GM21737 (cell line): Measurements from ENCODE around the gene RAP1GDS1.
A peak's percentile ranks its signal among the peaks of the same experiment; 100 is the strongest.
"Not testable (repeated sequence)": the region's sequence is repeated elsewhere in the genome, so short reads cannot be mapped to it uniquely, and the experiment has no call there.

ENCODE experiments used
- ATAC-seq: cut with Tn5 transposase; IDR thresholded peaks from one replicate; pipeline ENCODE4 v1.9.1; 2021; ENCODE audit warnings: mild to moderate bottlenecking, moderate library complexity; ENCODE audit not compliant: unreplicated experiment

RAP1GDS1 gene

GRCh38 chr4:98423009-98423408, 161.8 kb downstream of the RAP1GDS1 start:
- ATAC-seq: no peak

- ATAC-seq: no peak
Measured at GRCh38 chr4:98430708-98431403, 169.7 kb downstream of the RAP1GDS1 start.

GRCh38 chr4:98433691-98434090, 172.5 kb downstream of the RAP1GDS1 start:
- ATAC-seq: no peak

GRCh38 chr4:98434816-98435215, 173.6 kb downstream of the RAP1GDS1 start:
- no peak for ATAC-seq

GRCh38 chr4:98444371-98444770, 183.2 kb downstream of the RAP1GDS1 start:
- no peak for ATAC-seq

GRCh38 chr4:98446499-98447375, 185.6 kb downstream of the RAP1GDS1 start:
- ATAC-seq: peak; percentile 81

- ATAC-seq: no peak
Measured at GRCh38 chr4:98447648-98448047, 186.5 kb downstream of the RAP1GDS1 start.

GRCh38 chr4:98448908-98449307, 187.7 kb downstream of the RAP1GDS1 start:
- ATAC-seq: no peak

GRCh38 chr4:98452091-98452490, 190.9 kb downstream of the RAP1GDS1 start:
- no peak for ATAC-seq

GRCh38 chr4:98457422-98457821, 196.2 kb downstream of the RAP1GDS1 start:
- not testable (repeated sequence) for ATAC-seq

GRCh38 chr4:98461121-98461865, 200.1 kb downstream of the RAP1GDS1 start:
- ATAC-seq: not testable (repeated sequence)

- no peak for ATAC-seq
Measured at GRCh38 chr4:98462487-98462886, 201.3 kb downstream of the RAP1GDS1 start.

- ATAC-seq: no peak
Measured at GRCh38 chr4:98466868-98467599, 205.8 kb downstream of the RAP1GDS1 start.

GRCh38 chr4:98467627-98468072, 206.5 kb downstream of the RAP1GDS1 start:
- peak; percentile 92 for ATAC-seq

- no peak for ATAC-seq
Measured at GRCh38 chr4:98468709-98469108, 207.5 kb downstream of the RAP1GDS1 start.

GRCh38 chr4:98469771-98470170, 208.6 kb downstream of the RAP1GDS1 start:
- ATAC-seq: no peak

GRCh38 chr4:98470366-98470765, 209.2 kb downstream of the RAP1GDS1 start:
- ATAC-seq: no peak

- no peak for ATAC-seq
Measured at GRCh38 chr4:98470831-98471230, 209.6 kb downstream of the RAP1GDS1 start.

GRCh38 chr4:98473046-98473445, 211.9 kb downstream of the RAP1GDS1 start:
- no peak for ATAC-seq

GRCh38 chr4:98474408-98474844, 213.2 kb downstream of the RAP1GDS1 start:
- ATAC-seq: no peak

- ATAC-seq: no peak
Measured at GRCh38 chr4:98476891-98477290, 215.7 kb downstream of the RAP1GDS1 start.
